Inferior parietal cortex (tissue), 1 donor: ENCODE data around the gene GSK3B.

Source experiments
- DNase-seq: peaks from one replicate; pipeline ENCODE4 v3.0.0-alpha.2; 2016; ENCODE audit errors: extremely low spot score

GSK3B gene

DNA sequence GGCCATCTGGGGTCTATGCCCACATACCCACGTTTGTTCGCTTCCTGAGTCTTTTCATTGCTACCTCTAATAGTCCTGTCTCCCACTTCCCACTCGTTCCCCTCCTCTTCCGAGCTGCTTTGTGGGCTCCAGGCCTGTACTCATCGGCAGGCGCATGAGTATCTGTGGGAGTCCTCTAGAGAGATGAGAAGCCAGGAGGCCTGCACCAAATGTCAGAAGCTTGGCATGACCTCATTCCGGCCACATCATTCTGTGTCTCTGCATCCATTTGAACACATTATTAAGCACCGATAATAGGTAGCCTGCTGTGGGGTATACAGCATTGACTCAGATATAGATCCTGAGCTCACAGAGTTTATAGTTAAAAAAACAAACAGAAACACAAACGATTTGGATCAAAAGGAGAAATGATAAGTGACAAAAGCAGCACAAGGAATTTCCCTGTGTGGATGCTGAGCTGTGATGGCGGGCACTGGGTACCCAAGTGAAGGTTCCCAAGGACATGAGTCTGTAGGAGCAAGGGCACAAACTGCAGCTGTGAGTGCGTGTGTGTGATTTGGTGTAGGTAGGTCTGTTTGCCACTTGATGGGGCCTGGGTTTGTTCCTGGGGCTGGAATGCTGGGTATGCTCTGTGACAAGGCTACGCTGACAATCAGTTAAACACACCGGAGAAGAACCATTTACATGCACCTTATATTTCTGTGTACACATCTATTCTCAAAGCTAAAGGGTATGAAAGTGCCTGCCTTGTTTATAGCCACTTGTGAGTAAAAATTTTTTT lies 276.5 kb downstream of the GSK3B start:
- no peak for DNase-seq

DNA sequence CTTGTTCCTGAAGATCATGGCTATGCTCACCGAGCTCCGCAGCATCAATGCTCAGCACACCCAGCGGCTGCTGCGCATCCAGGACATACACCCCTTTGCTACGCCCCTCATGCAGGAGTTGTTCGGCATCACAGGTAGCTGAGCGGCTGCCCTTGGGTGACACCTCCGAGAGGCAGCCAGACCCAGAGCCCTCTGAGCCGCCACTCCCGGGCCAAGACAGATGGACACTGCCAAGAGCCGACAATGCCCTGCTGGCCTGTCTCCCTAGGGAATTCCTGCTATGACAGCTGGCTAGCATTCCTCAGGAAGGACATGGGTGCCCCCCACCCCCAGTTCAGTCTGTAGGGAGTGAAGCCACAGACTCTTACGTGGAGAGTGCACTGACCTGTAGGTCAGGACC lies 277.2 kb downstream of the GSK3B start:
- DNase-seq = no peak

DNA sequence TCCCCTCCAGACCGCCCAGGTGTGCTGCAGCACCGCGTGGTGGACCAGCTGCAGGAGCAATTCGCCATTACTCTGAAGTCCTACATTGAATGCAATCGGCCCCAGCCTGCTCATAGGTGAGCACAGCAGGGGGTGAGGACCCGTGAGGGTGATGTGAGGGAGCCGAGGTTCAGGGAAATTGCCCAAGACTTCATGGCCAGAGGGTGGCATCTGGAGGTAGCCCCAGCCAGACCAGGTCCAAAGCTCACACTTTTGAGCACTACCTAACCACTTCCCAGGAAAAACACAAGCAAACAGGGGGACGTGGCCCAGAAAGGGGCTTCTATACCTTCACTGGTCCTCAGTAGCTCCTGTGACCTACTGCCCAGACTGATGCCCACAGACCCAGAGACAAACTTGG lies 278.5 kb downstream of the GSK3B start:
- DNase-seq = no peak

DNA sequence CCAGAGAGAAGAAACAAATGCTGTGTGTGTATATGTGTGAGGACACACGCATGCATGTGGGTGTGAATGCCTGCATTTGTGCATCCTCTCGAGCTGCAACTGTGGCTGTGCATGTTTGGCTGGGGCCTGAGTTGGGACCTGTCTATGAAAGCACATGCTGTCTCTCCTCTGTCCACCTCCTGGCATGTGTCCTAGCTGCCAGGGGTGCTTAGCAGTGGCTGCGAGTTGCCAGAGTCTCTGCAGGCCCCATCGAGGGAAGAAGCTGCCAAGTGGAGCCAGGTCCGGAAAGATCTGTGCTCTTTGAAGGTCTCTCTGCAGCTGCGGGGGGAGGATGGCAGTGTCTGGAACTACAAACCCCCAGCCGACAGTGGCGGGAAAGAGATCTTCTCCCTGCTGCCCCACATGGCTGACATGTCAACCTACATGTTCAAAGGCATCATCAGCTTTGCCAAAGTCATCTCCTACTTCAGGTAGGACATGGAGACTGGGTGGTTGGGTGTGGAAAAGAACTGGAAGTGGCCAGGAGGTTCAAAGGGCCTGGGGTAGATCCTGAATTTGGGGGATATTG lies 281.7 kb downstream of the GSK3B start:
- DNase-seq = no peak

DNA sequence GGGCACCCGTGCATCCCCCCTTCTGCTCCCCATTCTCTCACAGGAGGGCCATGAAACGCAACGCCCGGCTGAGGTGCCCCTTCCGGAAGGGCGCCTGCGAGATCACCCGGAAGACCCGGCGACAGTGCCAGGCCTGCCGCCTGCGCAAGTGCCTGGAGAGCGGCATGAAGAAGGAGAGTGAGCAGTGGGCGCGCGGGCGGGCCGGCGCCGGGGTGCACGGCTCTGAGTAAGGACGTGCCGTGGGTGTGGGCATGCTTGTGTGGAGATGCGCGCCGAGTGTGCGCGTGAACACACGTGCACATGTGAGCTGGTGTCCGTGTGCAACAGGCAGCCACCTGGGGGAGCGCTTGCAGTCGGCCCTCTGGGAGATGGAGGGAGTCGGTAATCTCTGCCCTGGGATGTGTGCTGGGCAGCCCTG lies 284.2 kb downstream of the GSK3B start:
- no peak for DNase-seq

DNA sequence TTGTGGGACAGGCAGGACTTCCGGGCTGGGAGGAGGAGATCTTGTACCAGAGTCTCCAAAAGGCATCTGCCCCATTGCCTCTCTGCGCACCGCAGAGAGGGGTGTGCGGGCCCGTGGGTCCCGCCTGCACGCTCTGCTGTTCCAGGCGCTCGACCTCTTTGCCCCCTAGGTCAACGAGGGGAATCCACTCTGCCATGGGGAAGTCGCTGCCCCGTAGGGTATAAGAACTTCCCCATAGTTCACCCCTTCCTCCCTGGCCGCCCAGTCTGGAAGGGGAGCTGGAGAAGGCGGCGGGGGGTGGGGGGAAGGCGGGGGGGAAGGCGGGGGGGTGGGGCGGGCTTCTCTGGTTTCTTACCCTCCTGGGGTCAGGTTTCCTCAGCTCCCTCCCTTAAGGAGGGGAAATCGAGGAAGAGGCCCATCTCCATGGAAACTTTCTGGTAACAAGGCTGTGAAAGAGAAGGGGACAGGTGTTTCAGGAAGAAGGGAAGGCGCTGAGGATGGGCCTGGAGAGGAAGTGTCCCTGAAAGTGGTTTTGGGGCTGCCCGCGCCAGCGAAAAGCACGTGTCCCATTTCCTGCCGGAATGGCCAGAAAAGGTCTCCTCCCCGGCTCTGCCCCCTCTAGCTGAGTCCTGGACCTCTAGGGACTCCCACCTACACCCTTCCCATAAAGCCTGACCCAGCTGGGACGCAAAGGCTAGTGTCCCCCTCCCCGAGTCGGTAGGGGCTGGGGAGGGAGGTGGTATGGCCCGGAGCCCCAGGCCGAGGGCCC lies 284.8 kb downstream of the GSK3B start:
- DNase-seq = no peak

DNA sequence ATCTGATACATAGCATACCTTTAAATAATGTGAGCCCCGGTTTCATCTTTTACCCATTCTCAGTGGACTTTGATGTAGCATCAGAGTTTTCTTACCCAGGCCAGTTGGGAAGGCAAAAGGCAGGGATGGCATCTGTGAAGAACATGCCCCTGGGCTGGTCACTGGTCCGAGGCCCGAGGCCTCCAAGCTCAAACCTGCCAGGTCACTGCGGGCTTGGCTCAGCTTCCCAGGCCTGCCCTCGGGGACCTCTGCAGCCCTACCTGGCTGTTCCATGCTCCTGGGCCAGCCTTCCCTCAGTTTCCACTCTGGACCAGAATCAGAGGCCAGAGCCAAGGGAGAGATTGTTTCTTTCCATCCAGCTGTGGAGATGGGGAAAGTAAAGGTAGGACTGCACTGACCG lies 285.4 kb downstream of the GSK3B start:
- DNase-seq = no peak

DNA sequence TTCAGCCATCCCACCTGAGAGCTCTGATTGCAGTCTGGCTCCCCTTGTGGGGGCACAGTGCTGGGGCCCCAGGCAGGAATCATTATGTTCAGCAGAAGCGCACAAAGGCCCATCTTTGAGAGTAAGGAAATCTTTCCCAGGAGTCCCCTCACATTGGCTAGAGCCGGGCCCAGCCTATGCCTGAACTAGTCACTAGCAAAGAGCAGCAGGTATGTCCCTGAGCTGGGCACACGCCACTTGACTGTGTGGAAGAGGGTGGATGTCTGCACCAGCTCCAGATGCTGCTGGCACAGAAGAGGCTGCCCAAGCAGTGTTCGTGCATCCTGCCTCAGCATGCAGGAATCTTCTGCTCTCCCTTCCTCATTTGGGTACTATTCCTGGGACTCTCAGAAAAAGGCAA lies 286.0 kb downstream of the GSK3B start:
- no peak for DNase-seq

DNA sequence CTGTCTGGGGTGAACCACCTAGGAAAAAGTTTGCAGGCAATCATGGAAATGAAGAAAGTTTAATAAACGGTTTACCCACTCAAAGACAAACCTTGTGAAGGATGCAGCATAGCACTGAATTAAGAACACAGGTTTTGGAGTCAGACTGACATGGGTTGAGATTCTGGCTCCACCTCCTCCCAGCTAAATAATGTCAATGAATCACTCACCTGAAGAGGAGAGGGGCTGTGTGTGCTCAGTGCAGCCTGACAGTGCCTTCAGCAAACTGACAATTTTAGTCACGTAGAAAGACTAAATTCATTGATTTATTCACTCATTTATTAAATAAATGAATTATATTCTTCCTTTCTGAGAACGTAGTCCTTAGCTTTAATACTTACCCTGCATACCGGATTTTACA lies 293.4 kb downstream of the GSK3B start:
- no peak for DNase-seq

DNA sequence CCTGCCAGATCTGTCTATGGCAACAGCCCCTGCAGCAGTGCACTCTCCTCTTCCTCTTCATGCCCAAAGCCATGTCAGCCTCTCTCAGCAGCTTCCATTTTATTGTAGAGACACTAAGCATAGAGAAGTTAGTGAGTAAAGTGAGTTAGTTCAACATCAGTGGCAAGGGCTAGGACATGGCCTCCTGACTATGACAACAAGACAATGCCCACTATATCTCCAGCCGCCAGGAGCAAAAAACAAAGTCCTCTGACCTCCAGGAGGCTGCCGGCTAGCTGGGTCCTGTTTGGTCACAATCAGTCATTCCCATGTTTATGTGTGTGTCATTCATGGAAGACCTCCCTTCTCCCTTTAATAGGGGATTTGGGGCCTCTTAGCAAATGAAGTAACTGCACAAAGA lies 297.5 kb downstream of the GSK3B start:
- DNase-seq = no peak

DNA sequence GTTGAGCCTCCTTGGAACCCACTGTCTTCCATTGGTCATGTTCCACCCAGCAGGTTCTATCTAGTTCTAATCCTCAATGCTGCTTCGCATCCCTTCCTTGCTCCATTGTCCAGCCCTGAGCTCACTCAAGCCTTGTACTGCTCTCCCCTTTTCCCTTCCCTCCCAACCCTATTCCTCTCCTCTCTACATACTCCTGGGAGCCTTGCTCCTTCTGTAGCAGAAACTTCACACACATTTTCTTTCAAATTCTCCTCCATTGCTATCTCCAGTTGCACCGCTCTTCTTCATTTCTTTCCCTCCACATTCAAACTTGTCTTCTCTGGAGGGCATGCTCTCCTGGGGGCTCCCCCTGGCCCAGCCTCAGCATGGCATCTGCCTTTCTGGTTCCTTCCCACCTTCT lies 297.9 kb downstream of the GSK3B start:
- no peak for DNase-seq

DNA sequence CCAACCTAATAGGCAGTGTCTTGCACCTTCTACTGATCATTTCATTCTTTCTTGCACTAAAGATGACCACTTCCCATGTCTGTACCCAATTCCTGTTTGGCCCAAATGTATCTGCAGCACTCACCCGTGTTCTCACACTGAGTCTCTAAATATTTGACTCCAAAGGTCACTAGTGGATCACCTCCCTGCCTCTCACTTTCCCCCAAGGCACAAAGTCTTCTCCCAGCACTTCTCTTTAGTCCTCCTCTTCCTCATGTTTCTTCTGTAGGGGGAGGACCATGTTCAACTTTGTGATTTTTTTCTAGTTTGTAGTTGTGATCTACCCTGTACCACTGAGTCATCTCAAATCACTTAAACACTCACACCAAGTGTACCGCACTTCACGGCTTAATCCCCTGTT lies 298.4 kb downstream of the GSK3B start:
- DNase-seq = no peak

DNA sequence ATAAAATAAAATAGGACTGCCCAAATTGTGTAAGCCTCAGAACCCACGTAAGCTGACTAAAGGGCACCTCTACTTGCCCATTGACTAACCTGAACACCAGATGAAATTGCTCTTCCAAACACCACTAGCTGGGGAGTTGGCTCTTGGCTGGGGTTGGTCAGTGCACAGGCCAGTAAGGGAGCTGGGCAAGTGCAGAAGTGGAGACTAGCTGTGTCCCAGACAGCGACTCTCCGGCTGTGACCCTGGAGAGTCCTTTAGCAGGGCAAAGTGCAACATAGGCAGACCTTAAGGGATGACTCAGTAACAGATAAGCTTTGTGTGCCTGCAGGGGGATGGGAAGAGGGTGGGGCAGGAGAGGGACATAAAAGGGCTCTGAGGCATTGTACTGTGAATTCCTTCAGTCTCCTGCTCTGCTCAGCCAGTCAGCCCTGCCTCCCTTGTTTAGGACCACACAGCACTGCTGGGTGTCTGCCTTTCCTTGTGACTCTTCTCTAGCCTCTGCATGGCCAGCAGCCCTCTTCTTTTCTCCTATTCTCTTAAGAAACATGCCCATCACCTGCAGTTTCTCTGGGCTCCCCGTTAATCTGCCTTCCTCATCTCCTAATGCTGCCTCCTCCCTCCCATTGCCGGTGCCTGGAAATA lies 299.2 kb downstream of the GSK3B start:
- no peak for DNase-seq

DNA sequence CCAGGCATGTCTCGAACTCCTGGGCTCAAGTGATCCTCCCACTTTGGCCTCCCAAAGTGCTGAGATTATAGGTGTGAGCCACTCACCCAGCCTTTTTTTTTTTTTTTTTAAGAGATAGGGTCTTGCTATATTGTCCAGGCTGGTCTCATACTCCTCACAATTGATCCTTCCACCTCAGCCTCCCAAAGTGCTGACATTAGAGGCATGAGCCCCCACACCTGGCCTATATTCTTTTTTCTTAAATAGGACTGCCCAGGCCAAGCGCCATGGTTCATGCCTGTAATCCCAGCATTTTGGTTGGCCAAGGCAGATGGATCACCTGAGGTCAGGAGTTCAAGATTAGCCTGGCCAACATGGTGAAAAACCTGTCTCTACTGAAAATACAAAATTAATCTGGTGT lies 299.8 kb downstream of the GSK3B start:
- no peak for DNase-seq

DNA sequence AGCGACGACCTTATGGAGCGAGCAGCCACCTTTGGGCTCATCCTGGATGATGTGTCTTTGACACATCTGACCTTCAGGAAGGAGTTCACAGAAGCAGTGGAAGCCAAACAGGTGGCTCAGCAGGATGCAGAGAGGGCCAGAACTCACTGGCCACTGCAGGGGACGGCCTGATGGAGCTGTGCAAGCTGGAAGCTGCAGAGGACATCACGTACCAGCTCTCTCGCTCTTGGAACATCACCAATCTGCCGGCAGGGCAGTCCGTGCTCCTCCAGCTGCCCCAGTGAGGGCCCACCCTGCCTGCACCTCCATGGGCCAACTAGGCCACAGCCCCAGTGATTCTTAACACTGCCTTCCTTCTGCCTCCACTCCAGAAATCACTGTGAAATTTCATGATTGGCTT lies 302.0 kb downstream of the GSK3B start:
- no peak for DNase-seq

DNA sequence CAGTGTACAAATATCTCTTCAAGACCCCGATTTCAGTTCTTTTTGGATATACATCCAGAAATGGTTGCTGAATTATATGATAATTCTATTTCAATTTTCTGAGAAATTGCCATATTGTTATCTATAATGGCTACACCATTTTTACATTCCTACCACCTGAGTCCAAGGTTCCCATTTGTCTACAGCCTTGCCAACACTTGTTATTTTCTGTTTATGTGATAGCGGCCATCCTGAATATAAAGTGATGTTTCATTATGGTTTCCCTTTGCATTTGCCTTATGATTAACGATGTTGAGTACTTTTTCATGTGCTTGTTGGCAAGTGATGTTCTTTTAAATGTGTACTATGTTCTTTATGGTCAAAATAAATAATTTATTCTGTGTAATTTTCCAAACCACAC lies 303.9 kb downstream of the GSK3B start:
- DNase-seq = no peak

DNA sequence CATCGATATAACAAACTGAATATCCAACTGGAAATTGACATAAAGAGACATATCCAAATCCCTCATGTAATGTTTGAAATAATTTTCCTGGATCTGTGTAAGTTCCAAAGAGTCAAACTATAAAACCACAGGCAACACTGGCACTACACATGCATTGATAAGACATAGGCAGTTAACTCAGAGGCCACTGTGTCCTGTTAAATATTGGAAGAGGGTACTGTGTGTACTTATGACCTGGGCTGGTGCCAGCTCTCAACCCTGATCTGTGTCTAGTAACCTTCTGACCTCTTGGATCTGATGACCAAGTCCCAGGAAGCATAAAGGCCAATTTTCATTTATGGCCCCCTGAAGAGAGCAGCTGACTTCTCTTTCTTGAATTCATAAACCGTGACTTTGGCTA lies 307.8 kb downstream of the GSK3B start:
- no peak for DNase-seq

DNA sequence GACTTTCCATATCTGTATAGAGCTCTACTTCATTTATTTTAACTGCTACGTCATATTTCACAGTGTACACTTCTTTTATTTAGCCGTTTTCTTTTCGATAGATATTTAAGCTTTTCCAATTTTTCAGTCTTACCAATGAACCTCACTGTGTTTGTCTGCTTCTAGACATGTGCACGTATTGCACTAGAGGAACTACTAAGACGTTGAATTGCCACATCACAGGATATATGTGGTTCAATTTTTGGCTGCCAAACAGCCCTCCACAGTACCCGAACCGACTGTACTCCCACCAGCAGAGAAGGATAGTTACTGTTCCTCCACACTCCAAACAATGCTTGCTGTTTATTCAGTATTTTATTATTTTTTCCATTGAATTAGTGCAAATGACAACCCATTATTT lies 310.4 kb downstream of the GSK3B start:
- DNase-seq = no peak

DNA sequence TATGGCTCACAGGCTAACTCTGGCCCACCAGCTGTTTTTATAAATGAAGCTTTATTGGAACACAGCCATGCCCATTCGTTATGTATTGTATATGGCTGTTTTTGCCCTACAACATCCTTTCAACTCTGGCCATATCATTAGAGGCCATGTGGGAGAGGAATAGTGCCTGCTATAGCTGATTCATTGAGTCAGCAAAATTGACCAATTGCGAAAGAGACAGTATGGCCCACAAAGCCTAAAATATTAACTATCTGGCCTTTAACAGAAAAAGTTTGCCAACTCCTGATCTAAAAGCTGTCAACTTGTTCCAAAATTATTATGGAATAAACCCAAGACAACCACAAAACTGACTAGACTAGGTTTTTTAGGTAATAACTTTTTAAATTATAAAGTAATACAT lies 311.0 kb downstream of the GSK3B start:
- DNase-seq = no peak

DNA sequence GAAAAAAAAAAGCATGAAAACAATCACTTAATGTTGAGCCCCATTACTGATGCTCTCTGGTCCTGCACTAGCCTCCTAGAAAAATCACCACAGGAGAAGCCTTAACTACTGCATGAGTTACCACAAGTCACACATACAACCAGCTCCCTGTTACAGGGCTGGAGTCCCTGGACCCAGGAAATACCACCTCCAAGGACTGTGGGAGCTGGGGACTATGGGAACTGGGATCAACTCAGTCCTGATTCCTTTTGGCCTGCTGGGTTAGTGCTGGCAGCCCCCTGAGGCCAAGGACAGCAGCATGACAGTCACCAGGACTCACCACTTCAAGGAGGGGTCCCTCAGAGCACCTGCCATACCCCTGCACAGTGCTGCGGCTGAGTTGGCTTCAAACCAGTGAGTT lies 311.8 kb downstream of the GSK3B start:
- no peak for DNase-seq

DNA sequence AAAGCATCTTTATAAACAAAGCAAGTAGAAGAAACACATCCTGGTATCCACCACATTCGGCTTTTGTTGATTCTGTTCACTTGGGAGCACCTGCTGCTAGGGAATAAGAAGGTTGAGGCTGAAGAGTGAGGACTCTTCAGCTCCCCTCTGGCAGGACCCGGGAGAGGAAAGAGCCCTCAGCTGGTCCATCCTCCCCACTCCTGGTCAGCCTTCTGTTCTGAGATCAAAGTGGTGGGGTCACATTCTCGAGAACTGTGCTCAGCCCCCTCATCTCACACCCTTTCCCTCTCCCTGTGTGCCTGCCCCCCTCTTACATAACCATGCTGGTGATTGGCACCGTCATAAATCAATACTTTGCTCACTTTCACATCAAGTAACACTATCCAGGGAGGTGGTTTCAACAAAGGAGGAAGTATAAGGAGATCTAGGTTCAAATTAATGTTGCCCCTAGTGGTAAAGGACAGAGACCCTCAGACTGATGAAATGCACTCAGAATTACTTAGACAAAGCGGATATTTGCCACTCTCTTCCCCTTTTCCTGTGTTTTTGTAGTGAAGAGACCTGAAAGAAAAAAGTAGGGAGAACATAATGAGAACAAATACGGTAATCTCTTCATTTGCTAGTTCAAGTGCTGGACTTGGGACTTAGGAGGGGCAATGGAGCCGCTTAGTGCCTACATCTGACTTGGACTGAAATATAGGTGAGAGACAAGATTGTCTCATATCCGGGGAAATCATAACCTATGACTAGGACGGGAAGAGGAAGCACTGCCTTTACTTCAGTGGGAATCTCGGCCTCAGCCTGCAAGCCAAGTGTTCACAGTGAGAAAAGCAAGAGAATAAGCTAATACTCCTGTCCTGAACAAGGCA lies 312.7 kb downstream of the GSK3B start, which contains the start of gene NR1I2:
Gene NR1I2, plus strand, starts transcription at position 772 of the 869 bp plus-strand sequence.
- no peak for DNase-seq
